C4-2B (cell line): Measurements from ENCODE around the gene TEKT5.
"Not testable (repeated sequence)": the region's sequence is repeated elsewhere in the genome, so short reads cannot be mapped to it uniquely, and the experiment has no call there.

Source experiments
- H3K27ac ChIP-seq: fragments of 450-650 bp; 2 replicates; pipeline ENCODE4 v1.5.1; 2017
- CTCF ChIP-seq: fragments of 450-650 bp; conservative IDR thresholded peaks from 2 replicates; pipeline ENCODE4 v1.5.1; 2017; ENCODE audit warnings: mild to moderate bottlenecking
- ZFX ChIP-seq: fragments of 450-650 bp; IDR thresholded peaks from 2 replicates; pipeline ENCODE4 v1.6.1; 2017

TEKT5 gene

DNA sequence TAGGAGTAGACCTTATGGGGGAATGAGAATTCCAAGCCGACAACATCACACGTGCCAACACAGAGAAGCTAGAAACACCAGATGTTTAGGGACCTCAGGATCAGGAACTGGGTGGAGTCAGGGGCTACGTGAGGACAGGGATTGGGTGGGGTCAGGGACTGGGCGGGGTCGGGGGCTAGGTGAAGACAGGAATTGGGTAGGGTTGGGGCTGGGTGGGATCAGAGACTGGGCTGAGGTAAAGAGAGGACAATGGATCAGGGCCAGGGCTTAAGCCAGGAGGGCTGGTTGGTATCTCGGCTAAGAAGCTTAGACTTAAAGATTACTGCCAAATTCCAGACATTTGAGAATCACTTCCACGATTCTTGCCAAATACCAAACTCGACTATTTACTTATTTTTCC lies 11.6 kb downstream of the TEKT5 start:
- TF ChIP-seq CTCF: no peak
- no peak for TF ChIP-seq ZFX

DNA sequence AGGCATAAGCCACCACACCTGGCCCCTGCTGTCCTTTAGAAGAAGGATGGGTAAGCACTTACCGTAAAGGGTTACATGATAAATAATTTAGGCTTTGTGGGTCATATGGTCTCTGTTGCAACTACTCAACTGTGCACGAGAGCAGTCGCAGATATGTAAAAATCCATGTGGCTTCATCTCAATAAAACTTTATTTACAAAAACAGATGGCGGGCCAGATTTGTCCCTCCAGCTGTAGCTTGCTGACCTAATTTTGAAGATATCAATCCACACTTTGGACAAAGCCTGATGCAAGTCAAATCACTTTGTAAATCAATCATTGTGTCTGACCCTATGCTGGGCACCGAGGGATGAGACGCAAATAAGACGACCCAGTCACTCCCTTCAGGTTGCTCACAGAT lies 12.1 kb downstream of the TEKT5 start:
- H3K27ac ChIP-seq: no peak overlapping the region

More for the DNA sequence above, 11.6 kb downstream of the TEKT5 start:
- no peak overlapping the region for H3K27ac ChIP-seq

DNA sequence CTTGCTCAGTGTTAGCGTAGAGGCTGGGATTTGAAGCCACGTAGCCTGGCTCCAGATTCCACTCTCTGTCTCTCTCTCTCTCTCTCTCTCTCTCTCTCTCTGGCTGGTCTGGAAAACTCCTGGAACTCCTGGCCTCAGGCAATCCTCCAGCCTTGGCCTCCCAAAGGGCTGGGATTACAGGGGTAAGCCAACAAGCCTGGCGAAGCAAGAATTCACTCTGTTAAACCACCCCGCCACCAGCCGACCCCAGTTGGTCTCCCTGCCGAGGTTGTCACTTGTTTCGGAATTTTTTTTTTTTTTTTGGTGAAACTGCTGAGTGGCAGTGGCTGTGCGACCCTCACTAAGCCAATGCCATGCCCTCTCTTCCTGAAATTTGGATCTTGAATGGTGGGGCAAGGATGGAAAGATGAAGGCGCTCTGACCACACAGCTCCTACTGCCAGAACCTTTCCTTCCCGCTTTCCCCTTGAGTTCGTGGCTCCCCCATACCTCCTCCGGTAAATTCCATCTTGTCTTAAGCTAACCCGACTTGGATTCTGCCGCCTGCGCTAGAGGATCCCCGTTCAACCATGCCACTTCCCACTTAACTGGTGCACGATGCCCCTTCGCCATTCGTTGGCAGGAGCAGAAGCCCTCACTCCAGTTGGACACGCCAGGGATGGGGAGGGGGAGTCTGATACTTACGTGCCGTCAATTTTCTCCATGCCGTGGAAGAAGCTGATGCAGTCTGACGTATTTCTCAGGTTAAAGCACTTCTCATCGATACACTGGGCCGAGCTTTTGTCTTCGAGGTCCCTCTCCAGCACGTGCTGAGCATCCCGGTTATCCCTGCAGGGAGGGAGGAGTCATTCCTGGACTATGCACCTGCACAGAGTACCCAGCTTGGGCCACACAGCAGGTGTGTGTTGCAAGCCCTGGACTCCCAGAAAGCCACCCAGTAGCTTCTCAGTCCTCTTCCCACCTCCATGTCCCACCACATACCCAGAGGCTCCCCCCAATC lies 13.1 kb downstream of the TEKT5 start:
- no peak for TF ChIP-seq ZFX
- TF ChIP-seq CTCF: no peak
- no peak overlapping the region for H3K27ac ChIP-seq

More for the DNA sequence above, 12.1 kb downstream of the TEKT5 start:
- TF ChIP-seq CTCF (no peak), ZFX (no peak)

DNA sequence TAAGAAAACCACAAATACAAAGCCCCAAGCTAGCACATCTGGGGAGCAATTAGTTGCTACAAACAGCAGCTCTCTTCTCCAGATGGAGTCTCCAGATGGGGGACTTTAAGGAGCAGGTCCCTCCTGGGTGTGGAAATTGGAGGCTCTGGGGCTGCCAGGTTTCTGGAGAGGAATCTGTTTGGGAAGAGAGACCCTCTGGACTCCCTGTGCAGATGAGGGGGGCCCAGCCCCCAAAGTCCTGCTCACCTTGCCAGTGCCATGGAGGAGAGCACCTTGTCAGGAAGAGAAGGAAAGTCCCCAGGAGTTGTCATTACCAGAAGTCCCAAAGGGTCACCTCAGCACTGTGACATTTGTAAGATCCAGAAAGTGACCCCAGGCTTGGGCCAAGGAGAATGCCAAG lies 14.8 kb downstream of the TEKT5 start:
- TF ChIP-seq CTCF: no peak
- no peak for TF ChIP-seq ZFX
- H3K27ac ChIP-seq: no peak overlapping the region

DNA sequence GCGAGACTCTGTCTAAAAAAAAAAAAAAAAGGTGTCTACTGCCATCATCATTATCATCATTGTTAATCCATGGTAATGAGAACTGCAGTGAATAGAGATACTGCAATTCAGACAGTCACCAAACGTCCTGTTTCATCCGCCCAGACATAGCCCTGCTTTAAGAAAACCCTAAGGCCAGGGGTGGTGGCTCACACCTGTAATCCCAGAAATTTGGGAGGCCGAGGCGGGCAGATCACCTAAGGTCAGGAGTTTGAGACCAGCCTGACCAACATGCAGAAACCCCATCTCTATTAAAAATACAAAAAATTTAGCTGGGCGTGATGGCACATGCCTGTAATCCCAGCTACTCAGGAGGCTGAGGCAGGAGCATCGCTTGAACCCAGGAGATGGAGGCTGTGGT lies 15.3 kb downstream of the TEKT5 start:
- not testable (repeated sequence) for H3K27ac ChIP-seq

DNA sequence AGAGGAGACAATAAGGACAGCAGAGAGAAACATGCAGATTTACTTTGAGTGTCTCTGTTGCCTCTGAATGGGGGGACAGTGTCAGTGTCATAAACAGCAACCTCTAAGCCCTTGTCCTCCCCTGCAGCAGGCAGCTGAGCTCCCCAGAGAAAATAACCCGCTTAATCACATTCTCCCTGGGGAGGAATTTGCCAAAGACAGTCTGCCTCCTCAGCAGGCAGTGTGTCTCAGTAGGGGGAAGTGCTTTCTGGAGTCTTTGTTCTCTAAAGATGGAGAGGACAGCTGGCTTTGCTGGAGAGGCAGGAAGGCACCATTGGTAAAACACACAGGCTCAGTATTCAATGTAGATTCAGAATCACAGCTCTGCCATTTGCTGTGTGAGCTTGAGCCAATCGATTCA lies 16.1 kb downstream of the TEKT5 start:
- TF ChIP-seq ZFX (no peak), CTCF (no peak)
- no peak overlapping the region for H3K27ac ChIP-seq

- TF ChIP-seq CTCF (no peak), ZFX (no peak)
- H3K27ac ChIP-seq: no peak overlapping the region
Measured at GRCh38 chr16:10676284-10676683, 18.4 kb downstream of the TEKT5 start.

- TF ChIP-seq ZFX (no peak), CTCF (no peak)
Measured at GRCh38 chr16:10675861-10676260, 18.9 kb downstream of the TEKT5 start.

More at GRCh38 chr16:10675861-10676260, 18.9 kb downstream of the TEKT5 start:
- H3K27ac ChIP-seq: no peak overlapping the region
